OCI-LY1 (cell line): ENCODE measurements around the gene SQSTM1.

Experiments
- H2AFZ ChIP-seq: fragments of 200-600 bp; sonication (generic), shearing (Covaris generic); 2 replicates; pipeline ENCODE4 v1.6.0; 2014; ENCODE audit warnings: antibody characterized with exemption, mild to moderate bottlenecking, low read length
- H3F3A ChIP-seq: fragments of 200-600 bp; sonication (generic), shearing (Covaris generic); 2 replicates; pipeline ENCODE4 v1.6.0; 2014; ENCODE audit warnings: mild to moderate bottlenecking, antibody characterized with exemption, low read length, moderate library complexity; ENCODE audit not compliant: insufficient read depth
- H3K27ac ChIP-seq: fragments of 200-600 bp; sonication (generic); 2 replicates; pipeline ENCODE4 v1.5.1; 2014; ENCODE audit warnings: low read length, mixed run types, mild to moderate bottlenecking, low read depth; ENCODE audit not compliant: poor library complexity, severe bottlenecking
- H3K27me3 ChIP-seq: fragments of 200-600 bp; sonication (generic); 2 replicates; pipeline ENCODE4 v1.6.0; 2014; ENCODE audit warnings: antibody characterized with exemption, mild to moderate bottlenecking, low read length, moderate library complexity; ENCODE audit not compliant: insufficient read depth
- H3K36me3 ChIP-seq: fragments of 200-600 bp; sonication (generic); 2 replicates; pipeline ENCODE4 v1.6.1; 2014; ENCODE audit warnings: mild to moderate bottlenecking, antibody characterized with exemption, low read length, moderate library complexity, mixed read lengths; ENCODE audit not compliant: insufficient read depth
- H3K4me1 ChIP-seq: fragments of 200-600 bp; sonication (generic); 2 replicates; pipeline ENCODE4 v1.5.1; 2014; ENCODE audit warnings: mild to moderate bottlenecking, low read length, moderate library complexity; ENCODE audit not compliant: insufficient read depth, severe bottlenecking
- H3K4me2 ChIP-seq: fragments of 200-600 bp; sonication (generic), shearing (Covaris generic); 2 replicates; pipeline ENCODE4 v1.6.1; 2014; ENCODE audit warnings: low read length
- H3K4me3 ChIP-seq: fragments of 200-600 bp; sonication (generic); 2 replicates; pipeline ENCODE4 v1.5.1; 2014; ENCODE audit warnings: low read length, low read depth, mild to moderate bottlenecking, mixed read lengths; ENCODE audit not compliant: poor library complexity, severe bottlenecking
- H3K79me2 ChIP-seq: fragments of 200-600 bp; shearing (Covaris generic); 2 replicates; pipeline ENCODE4 v1.6.1; 2016; ENCODE audit warnings: mixed run types, low read length, mixed read lengths; ENCODE audit not compliant: insufficient read depth
- H3K9ac ChIP-seq: fragments of 200-600 bp; sonication (generic), shearing (Covaris generic); 2 replicates; pipeline ENCODE4 v1.6.1; 2014; ENCODE audit warnings: mild to moderate bottlenecking, low read length, mixed read lengths
- H3K9me2 ChIP-seq: fragments of 200-600 bp; sonication (generic), shearing (Covaris generic); 2 replicates; pipeline ENCODE4 v1.6.1; 2014; ENCODE audit warnings: low read depth, mild to moderate bottlenecking, low read length, mixed read lengths
- H3K9me3 ChIP-seq: fragments of 200-600 bp; shearing (Covaris generic); 2 replicates; pipeline ENCODE4 v1.6.1; 2014; ENCODE audit warnings: low read length, mixed read lengths
- H4K20me1 ChIP-seq: fragments of 200-600 bp; sonication (generic), shearing (Covaris generic); 2 replicates; pipeline ENCODE4 v1.6.0; 2016; ENCODE audit warnings: mild to moderate bottlenecking, low read length; ENCODE audit not compliant: insufficient read depth
- CTCF ChIP-seq: fragments of 200-600 bp; sonication (generic), shearing (Covaris generic); IDR thresholded peaks from 2 replicates; pipeline ENCODE4 v1.5.1; 2017; ENCODE audit warnings: mild to moderate bottlenecking, antibody characterized with exemption, low read length, moderate library complexity, mixed read lengths
- EZH2 ChIP-seq: fragments of 200-600 bp; sonication (generic), shearing (Covaris generic); IDR thresholded peaks from 2 replicates; pipeline ENCODE4 v1.8.0; 2017; ENCODE audit warnings: borderline replicate concordance, mixed run types, mild to moderate bottlenecking, antibody characterized with exemption, low read length, moderate library complexity, mixed read lengths

SQSTM1 gene

DNA sequence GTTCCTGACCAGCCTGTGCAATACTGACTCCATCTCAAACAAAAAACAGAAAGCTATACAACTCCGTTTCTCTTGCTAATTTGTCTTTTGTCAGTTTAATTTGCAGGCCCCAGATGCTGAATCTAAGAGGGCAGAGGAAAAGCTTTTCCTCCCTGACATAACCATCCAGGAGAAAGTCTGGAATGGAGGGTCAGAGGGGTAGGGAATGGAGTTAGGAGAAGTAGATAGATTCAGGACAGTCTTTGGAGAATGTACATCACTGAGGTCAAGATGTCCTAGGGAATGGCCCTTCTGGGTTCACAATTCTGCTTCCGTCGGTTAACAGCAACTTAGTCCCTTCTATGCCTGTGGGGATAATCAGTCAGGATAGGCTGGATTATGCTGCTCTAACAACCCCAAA, 6.6 kb upstream of the SQSTM1 start:
- Histone ChIP-seq H3K4me2 (no peak overlapping the region), H3K4me1 (peaks cover 18% of the 10 kb centered on the region), H3K4me3 (no peak overlapping the region), H3K27ac (no peak overlapping the region), H3K9me2 (no peaks in the 10 kb centered on the region), H3K27me3 (no peaks in the 10 kb centered on the region), H4K20me1 (no peaks in the 10 kb centered on the region), H3K36me3 (peaks cover 7% of the 10 kb centered on the region; the same call in 1 of the 2 replicates), H3F3A (no peaks in the 10 kb centered on the region), H3K9ac (no peak overlapping the region), H3K9me3 (no peaks in the 10 kb centered on the region), H3K79me2 (no peaks in the 10 kb centered on the region), H2AFZ (no peak overlapping the region)
- TF ChIP-seq CTCF: no peak
- TF ChIP-seq EZH2: no peak

DNA sequence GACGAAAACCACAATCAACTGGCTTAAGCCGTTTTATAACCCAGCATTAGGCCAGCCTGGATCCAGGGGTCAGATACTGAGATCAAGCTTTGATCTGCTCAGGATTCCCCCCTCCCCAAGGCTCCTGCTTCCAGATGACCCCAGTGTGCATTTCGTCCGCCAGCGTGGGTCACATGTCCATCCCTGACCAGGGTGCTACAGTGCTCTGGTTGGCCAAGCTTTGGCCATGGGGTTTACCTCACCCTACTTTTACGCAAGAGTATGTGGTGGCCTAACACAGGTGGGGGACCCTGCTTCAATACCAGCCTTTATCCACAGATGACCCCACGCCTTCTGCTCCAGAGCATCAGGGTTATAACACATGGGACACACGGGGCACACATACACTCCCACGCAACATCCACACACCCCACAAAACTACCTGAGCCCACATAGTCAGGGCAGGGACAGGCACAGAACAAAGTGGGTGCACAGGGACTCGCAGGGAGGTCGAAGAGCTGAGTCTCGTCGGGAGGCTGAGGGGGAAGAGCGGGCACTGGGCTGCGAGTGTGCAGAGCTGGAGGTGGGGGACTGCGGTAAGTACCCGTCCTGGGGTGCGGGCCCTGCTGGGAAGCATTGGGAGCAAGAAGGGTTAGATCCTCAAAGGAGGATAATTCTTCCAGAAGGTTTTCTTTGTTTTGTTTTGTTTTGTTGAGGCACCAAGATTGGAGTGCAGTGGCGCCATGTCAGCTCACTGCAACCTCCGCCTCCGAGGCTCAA, 5.0 kb upstream of the SQSTM1 start:
- H2AFZ ChIP-seq: no peak overlapping the region
- no peaks in the 10 kb centered on the region for H3K9me3 ChIP-seq
- no peaks in the 10 kb centered on the region for H4K20me1 ChIP-seq
- H3K27ac ChIP-seq: no peak overlapping the region
- H3K79me2 ChIP-seq: no peaks in the 10 kb centered on the region
- H3K4me2 ChIP-seq: no peak overlapping the region
- H3K4me3 ChIP-seq: no peak overlapping the region
- no peaks in the 10 kb centered on the region for H3K27me3 ChIP-seq
- peaks cover 33% of the 10 kb centered on the region for H3K4me1 ChIP-seq
- no peak for TF ChIP-seq CTCF
- no peak for TF ChIP-seq EZH2
- H3F3A ChIP-seq: no peaks in the 10 kb centered on the region
- no peak overlapping the region for H3K9ac ChIP-seq
- H3K9me2 ChIP-seq: no peaks in the 10 kb centered on the region
- H3K36me3 ChIP-seq: peaks cover 7% of the 10 kb centered on the region; the same call in 1 of the 2 replicates

- H3K27ac ChIP-seq: no peak overlapping the region
- no peaks in the 10 kb centered on the region for H3F3A ChIP-seq
- no peaks in the 10 kb centered on the region for H3K9me3 ChIP-seq
- no peak overlapping the region for H3K9ac ChIP-seq
- no peaks in the 10 kb centered on the region for H3K9me2 ChIP-seq
- no peak overlapping the region for H3K4me3 ChIP-seq
- peaks cover 7% of the 10 kb centered on the region; the same call in 1 of the 2 replicates for H3K36me3 ChIP-seq
- H3K27me3 ChIP-seq: no peaks in the 10 kb centered on the region
- no peak overlapping the region for H3K4me2 ChIP-seq
- no peaks in the 10 kb centered on the region for H3K79me2 ChIP-seq
- no peaks in the 10 kb centered on the region for H4K20me1 ChIP-seq
- H3K4me1 ChIP-seq: peaks cover 33% of the 10 kb centered on the region
- TF ChIP-seq CTCF (no peak), EZH2 (no peak)
- H2AFZ ChIP-seq: no peak overlapping the region
Observed at GRCh38 chr5:179816401-179816795, 4.3 kb upstream of the SQSTM1 start.
